Stimulated activated CD8-positive, alpha-beta memory T cell treated with anti-CD3 and anti-CD28 coated beads, Interleukin-15, amount 100 ng/mL, for 1 hour (primary cell): Measurements from ENCODE around the gene FCGR3A.
"Not testable (repeated sequence)": the region's sequence is repeated elsewhere in the genome, so short reads cannot be mapped to it uniquely, and the experiment has no call there.

Experiments
- DNase-seq: peaks from one replicate; pipeline ENCODE4 v3.0.0-alpha.2; 2020; ENCODE audit warnings: low read depth

Gene FCGR3A

GRCh38 chr1:161549652-161550051 is at the start of gene FCGR3A:
TSS of gene FCGR3A (minus strand) at chr1:161549818. CDS start at chr1:161549736, 82 bp downstream.
- DNase-seq: no peak

- not testable (repeated sequence) for DNase-seq
Observed at GRCh38 chr1:161597077-161597476, 47.5 kb upstream of the FCGR3A start.

DNA sequence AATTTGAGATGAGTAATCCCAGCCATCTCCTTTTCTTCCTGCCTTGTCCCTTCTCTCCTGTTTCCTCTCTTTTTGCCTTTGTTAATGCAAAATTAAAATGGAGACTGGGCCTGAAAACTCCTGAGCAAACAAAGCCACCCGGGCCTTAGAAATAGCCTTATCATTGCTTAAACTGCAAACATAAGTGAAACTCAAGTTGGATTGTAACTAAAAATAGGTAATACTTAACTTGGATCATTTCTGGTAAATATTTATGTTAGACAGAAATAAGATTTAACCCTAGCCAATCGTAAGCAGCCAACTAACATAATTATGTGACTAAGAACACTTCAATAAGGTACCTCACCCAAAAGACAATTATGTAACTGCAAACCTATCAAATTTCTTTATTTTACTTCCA is 46.0 kb upstream of the FCGR3A start:
- not testable (repeated sequence) for DNase-seq

GRCh38 chr1:161595173-161595572 is 45.6 kb upstream of the FCGR3A start:
- DNase-seq: not testable (repeated sequence)

DNA sequence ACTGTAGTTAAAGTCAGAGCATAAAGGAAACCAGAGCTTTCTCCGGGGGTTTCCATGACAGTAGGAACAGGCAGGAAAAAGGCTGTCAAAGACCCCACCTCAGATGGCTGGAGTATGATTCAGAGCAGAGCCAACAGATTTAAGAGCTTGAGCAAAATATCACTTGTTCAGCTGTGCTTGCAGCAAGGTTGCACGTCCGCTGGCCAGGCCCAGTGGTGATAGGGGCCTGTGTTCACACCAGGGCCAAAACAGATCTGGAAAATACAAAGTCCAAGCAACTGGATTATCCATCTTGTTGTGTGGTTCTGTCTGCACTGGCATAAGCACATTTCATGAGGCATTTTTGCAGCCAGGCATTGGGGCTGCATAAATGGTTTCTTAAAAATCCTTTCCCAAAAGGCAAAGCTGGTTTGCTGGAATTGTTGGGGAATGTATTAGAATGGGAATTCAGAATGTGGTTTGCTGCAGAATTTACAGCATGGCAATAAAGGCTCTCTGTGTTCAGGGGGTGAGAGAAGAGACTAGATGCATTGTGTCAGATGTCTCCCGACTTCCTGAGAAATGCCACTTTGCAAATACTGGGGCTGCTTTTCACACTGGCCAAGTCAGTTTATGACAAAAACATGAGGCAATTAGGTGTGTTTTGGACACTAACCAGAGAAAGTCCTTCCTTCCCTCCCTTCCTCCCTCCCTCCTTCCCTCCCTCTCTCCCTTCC is 44.8 kb upstream of the FCGR3A start:
- not testable (repeated sequence) for DNase-seq

DNA sequence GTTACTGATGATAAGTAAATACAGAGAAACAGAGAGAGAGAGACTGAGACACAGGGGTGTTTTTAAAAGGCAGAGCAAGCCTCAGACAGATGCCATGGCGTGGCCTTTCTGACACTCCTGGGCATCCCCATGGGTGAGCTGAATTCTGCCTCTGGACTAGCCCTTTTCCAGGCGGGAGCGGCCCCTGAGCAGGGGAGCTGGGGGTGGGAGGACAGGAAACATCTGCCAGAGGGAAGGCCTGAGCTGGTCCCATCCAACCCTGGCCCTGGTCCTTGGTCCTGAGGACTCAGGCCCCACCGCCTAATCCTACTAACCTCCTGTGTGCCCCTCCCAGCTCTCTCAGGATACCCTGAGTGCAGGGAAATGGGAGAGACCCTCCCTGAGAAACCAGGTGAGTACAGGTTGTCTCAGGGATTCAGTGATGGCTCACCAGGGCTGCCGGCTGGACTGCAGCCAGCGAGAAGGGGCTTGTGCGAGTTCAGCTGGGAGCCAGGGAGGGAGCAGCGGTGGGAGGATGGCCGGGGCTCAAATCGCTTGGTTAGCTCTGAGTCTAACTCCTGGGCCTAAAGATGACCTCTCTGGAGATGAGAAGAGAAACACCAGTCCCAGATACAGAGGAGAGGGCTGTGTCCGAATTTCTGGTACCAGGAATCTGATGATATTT is 43.6 kb upstream of the FCGR3A start:
- DNase-seq: not testable (repeated sequence)

DNA sequence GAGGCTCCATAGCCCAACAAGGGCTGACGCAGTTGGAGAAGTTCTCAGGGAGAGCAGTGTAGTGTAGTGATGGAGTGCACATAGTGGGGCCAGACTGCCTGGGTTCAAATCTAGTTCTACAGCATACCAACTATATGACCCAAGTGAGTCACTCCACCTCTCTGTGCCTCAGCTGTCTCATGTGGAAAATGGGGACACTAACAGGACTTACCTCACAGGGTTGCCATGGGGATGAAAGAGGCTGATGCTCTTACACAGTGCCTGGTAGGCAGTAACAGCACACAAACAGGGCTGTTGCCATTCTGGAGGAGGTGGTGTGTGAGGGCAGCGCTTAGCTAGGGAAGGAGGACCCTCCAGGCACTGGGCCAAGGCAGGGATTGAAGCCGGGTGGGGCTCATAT is 43.0 kb upstream of the FCGR3A start:
- DNase-seq: not testable (repeated sequence)

DNA sequence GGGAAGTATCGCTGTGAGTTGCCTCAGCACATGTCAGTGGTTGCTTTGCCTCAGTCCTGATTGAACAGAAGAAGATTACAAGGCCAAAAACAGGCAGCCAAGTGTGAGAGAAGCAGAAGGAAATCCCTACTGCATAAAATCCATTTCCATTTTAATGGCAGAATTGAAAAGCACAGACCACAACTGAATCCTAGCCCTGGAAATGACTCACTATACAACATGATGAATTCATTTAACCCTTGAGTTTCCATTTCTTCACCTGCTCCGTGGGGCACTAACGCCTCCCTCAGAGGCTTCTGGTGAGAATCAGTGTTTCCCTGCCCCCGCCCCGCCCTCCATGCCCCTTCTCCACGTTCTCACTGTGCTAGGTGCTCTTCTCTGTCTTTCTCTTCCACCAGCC is 40.3 kb upstream of the FCGR3A start:
- not testable (repeated sequence) for DNase-seq

GRCh38 chr1:161589365-161589764 is 39.7 kb upstream of the FCGR3A start:
- DNase-seq: not testable (repeated sequence)

GRCh38 chr1:161588596-161588995 is 39.0 kb upstream of the FCGR3A start:
- not testable (repeated sequence) for DNase-seq

GRCh38 chr1:161582882-161583281 is 33.3 kb upstream of the FCGR3A start:
- not testable (repeated sequence) for DNase-seq

GRCh38 chr1:161580879-161581537 is 31.4 kb upstream of the FCGR3A start:
- not testable (repeated sequence) for DNase-seq

- not testable (repeated sequence) for DNase-seq
Observed at GRCh38 chr1:161579856-161580507, 30.4 kb upstream of the FCGR3A start.

GRCh38 chr1:161576676-161577075 is 27.1 kb upstream of the FCGR3A start:
- DNase-seq: not testable (repeated sequence)

DNA sequence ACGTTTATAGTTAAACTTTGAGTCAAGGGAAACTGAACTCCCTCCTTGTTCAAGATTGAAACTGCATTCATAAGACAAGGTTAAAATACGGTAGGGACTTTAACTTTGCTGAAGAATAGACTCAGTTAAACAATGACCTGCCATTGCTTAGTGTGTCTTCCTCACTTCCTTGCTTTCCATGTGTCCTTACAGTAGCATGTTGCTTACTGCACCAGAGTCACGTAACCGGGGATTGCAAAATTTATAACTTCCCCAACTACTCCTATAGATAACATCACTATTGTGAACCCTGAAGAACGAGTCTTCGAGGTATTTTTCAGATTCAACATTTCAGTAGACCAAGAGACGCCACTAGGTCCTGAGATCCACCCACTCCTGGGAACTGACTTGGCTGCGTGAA is 22.1 kb upstream of the FCGR3A start:
- DNase-seq: not testable (repeated sequence)

DNA sequence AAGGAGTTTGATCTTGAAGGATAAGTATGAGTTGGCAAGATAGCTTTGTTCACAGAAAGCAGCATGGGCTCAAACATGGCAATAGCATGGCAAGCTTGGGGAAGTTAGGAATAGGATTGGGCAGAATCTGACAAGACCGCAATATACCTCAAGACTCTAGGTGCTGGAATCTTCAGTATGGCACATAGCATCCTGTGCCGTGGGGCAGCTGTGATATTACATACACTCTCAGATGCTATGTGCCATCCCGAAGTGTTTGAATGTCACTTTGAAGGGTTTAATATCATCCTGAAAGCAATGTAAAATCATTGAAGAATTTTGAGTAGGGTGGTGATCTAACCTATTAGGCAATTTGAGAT is 17.0 kb upstream of the FCGR3A start:
- DNase-seq: not testable (repeated sequence)

- not testable (repeated sequence) for DNase-seq
Observed at GRCh38 chr1:161563522-161563921, 13.9 kb upstream of the FCGR3A start.

DNA sequence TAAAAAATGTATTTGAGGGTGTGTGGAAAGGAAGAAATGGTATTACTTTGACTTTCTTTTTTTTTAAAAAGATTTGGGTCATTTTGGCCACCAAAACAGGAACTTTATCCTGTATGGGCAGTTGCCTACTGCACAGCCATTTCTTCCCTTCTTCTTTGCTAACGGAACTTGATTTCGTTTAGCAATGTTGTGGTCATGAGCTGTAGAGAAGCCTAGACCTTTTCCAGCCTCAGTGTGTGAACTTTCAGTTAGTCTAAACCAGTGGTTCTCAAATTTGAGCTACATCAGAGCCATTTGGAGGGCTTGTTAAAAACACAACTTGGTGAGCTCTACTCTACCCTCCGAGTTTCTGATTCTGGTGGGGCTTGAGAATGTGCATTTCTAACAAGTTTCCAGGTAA is 12.8 kb upstream of the FCGR3A start:
- not testable (repeated sequence) for DNase-seq

- not testable (repeated sequence) for DNase-seq
Observed at GRCh38 chr1:161560960-161561715, 11.5 kb upstream of the FCGR3A start.

GRCh38 chr1:161557506-161558450 is 8.2 kb upstream of the FCGR3A start:
- not testable (repeated sequence) for DNase-seq
